Fibroblast of villous mesenchyme (primary cell): ENCODE data around the gene CDH4. TPM values are rescaled to one million over a fixed set of nuclear protein-coding genes. Genes with fewer than 3 reads are reported as not detected.

ENCODE experiments used
- DNase-seq: peaks from one replicate; pipeline ENCODE4 v3.0.0-alpha.2; 2010; ENCODE audit warnings: low read depth
- H3K4me3 ChIP-seq: 2 replicates; pipeline ENCODE4 v1.5.1; 2011; ENCODE audit warnings: low read depth, mild to moderate bottlenecking, low read length
- CTCF ChIP-seq: IDR thresholded peaks from 2 replicates; pipeline ENCODE4 v1.5.1; 2012; ENCODE audit warnings: low read depth, mild to moderate bottlenecking, low read length; ENCODE audit not compliant: insufficient read depth
- total RNA-seq: library from RNA; depleted of rRNA; stranded (reverse); fragments of >200 nt; gene quantifications from 2 replicates; pipeline ENCODE4 v1.2.3, GENCODE V29; 2012

The CDH4 gene
- total RNA-seq, 1 donor = 1.7 TPM

GRCh38 chr20:61413752-61414151 lies 161.7 kb downstream of the CDH4 start:
- no peak for TF ChIP-seq CTCF
- no peak overlapping the region for H3K4me3 ChIP-seq
- no peak for DNase-seq

- DNase-seq = no peak
- TF ChIP-seq CTCF = no peak
- H3K4me3 ChIP-seq = no peak overlapping the region
Observed at GRCh38 chr20:61414455-61414991, 162.5 kb downstream of the CDH4 start.

- no peak for DNase-seq
- no peak overlapping the region for H3K4me3 ChIP-seq
- no peak for TF ChIP-seq CTCF
Observed at GRCh38 chr20:61416546-61416945, 164.5 kb downstream of the CDH4 start.

GRCh38 chr20:61417221-61417941 lies 165.3 kb downstream of the CDH4 start:
- H3K4me3 ChIP-seq = no peak overlapping the region
- no peak for DNase-seq

GRCh38 chr20:61419010-61419409 lies 166.9 kb downstream of the CDH4 start:
- TF ChIP-seq CTCF = no peak
- DNase-seq = no peak
- no peak overlapping the region for H3K4me3 ChIP-seq

More at GRCh38 chr20:61417221-61417941, 165.3 kb downstream of the CDH4 start:
- no peak for TF ChIP-seq CTCF

- DNase-seq = no peak
- no peak overlapping the region for H3K4me3 ChIP-seq
- no peak for TF ChIP-seq CTCF
Observed at GRCh38 chr20:61419501-61419900, 167.4 kb downstream of the CDH4 start.

GRCh38 chr20:61420056-61420455 lies 168.0 kb downstream of the CDH4 start:
- H3K4me3 ChIP-seq = no peak overlapping the region
- DNase-seq = no peak
- no peak for TF ChIP-seq CTCF
